Measurements from ENCODE around the gene PCBD2.
A peak's percentile ranks its signal among the peaks of the same experiment; 100 is the strongest.
"Not testable (repeated sequence)": the region's sequence is repeated elsewhere in the genome, so short reads cannot be mapped to it uniquely, and the experiment has no call there.

Gene PCBD2

DNA sequence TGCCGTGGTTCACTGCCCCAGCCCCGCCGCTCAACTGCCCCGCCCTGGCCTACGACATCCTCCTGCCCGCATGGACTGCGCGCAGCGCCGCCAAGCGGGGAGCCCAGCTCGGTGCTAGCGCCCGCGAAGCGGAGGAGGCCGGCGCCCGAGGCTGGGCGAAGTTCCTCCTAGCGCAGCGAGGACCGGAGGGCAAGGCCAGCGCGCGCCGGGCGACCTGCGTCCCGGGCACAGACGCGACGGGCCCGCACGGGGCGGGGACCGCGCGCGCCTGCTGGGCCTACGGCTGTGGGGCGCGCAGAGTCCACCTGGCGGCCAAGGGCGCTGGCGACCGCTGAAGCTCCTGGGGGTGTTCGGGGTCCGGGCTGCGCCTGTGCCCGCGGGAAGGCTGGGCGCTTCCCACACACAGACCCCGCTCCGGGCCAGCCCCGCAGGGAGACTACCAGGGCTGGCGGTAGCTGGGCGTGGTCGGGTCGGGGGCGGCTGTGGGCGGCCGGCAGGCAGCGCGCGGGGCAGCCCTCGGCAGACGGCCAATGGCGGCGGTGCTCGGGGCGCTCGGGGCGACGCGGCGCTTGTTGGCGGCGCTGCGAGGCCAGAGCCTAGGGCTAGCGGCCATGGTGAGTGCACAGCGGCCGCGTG lies at the start of gene PCBD2:
PCBD2 (plus strand) TSS at position 522 of the 636 bp plus-strand sequence; CDS start at position 531, 9 bp downstream.
- peak; percentile 83 for DNase-seq (ENCODE audit: low read depth, low spot score)

DNA sequence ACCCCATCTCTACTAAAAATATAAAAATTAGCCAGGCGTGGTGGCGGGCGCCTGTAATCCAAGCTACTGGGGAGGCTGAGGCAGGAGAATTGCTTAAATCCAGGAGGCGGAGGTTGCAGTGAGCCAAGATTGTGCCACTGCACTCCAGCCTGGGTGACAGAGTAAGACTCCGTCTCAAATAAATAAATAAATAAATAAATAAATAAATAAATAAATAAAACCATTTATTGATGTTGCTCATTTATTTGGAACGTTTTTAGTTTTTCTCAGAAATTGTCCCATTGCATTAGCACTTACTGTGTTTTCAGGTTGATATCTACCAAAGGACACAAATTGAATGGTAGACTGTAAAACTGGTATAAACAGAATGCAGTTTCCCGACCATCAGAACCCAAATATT lies 48.5 kb upstream of the PCBD2 start:
- not testable (repeated sequence) for DNase-seq (ENCODE audit: low read depth, low spot score)

DNA sequence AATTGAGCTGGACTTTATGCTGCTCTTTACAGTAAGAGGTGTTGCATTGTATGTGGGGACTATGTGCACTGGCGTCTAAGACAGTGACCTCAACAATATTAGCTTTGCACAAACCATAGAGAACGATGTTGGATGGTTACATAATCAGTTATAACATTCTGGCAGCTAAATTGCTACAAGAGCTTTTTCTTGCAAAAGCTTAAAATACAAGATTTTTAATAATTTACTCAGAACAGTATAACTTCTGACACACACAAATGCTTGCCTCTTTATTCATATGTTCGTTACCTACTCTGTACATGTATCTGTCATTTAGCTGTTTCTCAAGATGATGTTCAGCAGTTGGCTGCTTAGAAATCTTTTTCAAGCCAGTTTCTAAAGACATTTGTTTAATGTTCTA lies 47.5 kb upstream of the PCBD2 start:
- DNase-seq (ENCODE audit: low read depth, low spot score), result no peak

DNA sequence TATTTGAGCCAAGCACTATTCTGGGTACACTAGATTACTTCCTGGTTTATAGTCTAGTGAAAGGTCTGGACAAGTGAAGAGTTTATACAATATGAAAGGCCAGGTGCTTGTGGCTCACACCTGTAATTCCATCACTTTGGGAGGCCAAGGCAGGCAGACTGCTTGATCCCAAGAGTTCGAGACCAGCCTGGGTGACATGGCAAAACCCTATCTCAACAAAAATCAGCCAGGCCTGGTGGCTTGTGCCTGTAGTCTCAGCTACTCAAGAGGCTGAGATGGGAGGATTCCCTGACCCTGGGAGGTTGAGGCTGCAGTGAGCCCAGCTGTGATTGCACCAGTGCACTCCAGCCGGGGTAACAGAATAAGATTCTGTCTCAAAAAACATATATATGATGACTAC lies 40.2 kb upstream of the PCBD2 start:
- no peak for DNase-seq (ENCODE audit: low read depth, low spot score)

DNA sequence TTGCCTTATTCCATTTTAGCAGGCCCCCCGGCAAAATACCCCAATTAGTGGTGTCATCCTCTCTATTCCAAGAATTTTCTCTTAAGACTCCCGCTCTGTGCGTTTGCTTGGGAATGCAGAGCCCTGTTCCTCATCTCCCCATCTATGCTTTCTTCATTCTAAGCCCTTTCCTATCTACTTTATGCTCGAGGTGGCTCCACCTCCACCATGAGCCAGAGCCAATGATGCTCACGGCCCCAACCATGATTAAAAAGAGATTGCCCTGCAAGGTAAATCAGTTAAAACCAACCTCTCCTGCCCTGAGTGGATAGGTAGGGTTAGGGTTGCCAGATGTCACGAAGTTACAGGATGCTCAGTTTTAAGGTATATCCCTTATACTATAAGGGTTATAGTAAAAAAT lies 31.4 kb upstream of the PCBD2 start:
- DNase-seq (ENCODE audit: low read depth, low spot score), result no peak

DNA sequence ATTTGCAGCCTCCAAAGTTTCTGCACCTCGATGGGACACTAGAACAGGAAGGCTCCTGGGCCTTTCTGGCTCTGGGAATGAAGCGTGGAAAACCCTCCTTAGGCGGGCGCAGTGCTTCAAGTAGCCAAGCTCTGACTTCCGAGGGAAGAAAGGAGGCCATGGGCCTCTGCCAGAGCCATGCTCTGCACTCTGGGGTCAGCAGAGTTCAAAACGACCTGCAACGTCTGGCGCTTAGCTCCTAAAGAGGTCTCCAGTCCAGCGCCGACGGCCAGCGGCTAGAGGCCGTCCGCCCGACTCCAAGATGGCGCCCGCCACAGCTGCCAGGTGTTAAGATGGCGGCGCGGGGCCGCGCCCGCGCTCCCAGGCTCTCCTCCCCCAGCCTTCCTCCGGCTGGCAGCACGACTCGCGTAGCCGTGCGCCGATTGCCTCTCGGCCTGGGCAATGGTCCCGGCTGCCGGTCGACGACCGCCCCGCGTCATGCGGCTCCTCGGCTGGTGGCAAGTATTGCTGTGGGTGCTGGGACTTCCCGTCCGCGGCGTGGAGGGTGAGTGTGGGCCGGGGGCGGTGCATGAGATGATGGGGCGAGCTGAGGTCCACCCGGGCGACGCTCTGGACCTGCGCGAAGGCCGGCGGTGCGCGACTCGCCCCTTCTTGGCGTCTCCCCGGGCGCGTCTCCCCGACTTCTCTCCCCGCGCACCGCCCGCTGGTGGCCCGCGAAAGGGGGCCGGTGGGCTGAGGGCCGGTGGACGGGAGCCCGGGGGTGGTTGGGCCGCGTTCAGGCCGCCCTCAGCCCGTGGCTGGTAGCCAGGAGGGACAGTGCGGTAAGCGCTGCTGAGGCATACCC lies 30.7 kb upstream of the PCBD2 start, which contains the start of gene TXNDC15:
TXNDC15 (plus strand) TSS at position 385 of the 844 bp plus-strand sequence; CDS start at position 442, 57 bp downstream.
- peak; percentile 49 for DNase-seq (ENCODE audit: low read depth, low spot score)

DNA sequence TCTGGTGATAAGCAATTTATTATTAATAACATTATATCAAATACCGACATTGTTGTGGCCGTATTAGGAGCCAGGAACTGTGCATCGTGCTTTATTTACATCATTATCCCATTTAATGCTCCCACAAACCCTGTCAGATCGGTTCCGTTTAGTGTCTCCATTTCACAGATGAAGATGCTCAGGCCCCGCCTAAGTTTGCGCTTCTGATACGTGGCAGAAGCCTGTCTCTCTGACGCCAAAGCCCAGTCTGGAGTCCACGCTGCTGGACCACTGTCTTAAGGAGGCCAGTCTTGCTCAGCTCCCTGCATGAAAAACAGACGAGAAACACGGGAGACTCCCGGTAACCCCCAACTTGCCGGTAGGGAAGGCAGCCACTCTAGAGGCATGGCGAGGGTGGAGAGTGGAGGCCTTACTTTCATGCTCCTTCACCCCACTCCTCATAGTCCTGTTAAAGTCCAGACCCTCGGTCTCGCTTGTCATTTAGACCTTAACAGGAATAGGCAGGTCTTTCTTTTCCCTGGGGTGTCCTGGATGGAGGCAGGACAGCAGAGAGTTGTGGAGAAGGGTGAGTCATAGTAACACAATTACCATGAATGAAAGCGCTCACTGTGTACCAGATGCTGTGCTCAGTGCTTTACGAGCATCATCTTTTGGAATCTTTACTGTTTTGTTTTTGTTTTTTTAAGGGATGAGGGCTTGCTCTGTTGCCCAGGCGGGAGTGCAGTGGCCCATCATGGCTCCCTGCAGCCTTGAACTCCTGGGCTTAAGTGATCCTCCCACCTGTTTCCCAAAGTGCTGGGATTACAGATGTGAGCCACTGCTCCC lies 29.9 kb upstream of the PCBD2 start:
- DNase-seq (ENCODE audit: low read depth, low spot score), result no peak

DNA sequence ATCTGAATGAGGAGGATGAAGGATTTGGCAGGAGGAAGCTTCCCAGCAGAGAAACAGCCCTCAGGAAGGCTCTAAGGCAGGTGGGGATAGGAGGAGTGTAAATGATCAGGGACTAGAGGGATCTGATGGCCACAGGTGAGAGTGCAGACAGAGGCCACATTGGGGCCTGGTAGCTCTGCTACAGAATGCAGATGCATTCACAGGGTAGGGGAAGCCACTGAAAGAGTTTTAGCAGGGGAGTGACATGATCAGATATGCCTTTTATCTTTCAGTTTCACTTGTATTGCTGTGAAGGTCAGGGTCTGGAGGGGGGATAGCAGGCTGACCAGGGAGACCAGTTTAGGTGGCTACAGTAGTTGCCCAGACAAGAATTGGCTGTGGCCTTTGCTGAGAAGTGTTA lies 27.8 kb upstream of the PCBD2 start:
- DNase-seq (ENCODE audit: low read depth, low spot score), result no peak

DNA sequence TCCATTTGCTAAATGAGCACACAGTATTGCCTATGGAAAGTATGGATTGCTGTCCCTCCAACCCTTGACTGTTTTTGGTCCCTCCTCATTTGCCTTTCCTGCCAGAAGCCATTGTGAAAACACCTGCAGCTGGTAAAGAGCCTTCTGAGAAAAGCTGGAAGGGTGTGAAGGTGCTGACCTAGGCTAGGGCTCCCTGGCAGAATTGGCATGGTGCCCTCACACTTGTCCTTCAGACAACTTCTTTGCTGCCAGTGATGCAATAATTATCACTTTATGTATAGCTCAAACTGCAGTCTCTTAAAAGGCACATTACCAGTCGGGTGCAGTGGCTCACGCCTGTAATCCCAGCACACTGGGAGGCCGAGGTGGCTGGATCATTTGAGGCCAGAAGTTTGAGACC lies 26.5 kb upstream of the PCBD2 start:
- no peak for DNase-seq (ENCODE audit: low read depth, low spot score)

DNA sequence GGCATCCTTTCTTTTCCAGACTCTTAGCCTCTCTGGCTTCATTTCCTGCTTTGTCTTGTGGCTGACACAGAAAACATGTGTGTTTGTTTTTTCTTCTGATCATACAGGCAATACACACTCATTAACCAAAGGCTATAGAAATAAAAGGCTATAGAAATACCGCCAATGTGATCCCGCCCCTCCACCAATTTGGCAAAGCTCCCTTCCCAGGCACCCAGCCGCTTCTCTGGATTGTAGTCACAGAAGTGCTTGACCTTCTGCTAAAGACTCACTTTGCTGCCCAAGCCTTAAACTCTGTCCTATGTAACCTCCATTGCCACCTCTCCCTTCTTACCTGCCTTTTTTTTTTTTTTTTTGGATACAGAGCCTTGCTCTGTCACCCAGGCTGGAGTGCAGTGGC lies 25.5 kb upstream of the PCBD2 start:
- no peak for DNase-seq (ENCODE audit: low read depth, low spot score)

DNA sequence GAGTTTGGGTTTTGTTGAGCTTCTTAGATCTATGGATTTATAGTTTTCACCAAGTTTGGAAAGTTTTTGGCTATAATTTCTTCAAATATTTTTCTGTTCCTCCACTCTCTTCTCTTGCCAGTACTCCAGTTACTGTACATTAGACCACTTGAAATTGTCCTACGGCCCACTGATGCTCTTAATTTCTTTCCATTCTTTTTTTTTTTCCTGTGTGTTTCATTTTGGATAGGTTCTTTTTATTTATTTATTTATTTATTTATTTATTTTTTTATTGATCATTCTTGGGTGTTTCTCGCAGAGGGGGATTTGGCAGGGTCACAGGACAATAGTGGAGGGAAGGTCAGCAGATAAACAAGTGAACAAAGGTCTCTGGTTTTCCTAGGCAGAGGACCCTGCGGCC lies 24.0 kb upstream of the PCBD2 start:
- not testable (repeated sequence) for DNase-seq (ENCODE audit: low read depth, low spot score)

DNA sequence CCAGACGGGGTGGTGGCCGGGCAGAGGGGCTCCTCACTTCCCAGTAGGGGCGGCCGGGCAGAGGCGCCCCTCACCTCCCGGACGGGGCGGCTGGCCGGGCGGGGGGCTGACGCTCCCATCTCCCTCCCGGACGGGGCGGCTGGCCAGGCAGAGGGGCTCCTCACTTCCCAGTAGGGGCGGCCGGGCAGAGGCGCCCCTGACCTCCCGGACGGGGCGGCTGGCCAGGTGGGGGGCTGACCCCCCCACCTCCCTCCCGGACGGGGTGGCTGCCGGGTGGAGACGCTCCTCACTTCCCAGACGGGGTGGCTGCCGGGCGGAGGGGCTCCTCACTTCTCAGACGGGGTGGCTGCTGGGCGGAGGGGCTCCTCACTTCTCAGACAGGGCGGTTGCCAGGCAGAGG lies 23.2 kb upstream of the PCBD2 start:
- DNase-seq (ENCODE audit: low read depth, low spot score), result not testable (repeated sequence)

DNA sequence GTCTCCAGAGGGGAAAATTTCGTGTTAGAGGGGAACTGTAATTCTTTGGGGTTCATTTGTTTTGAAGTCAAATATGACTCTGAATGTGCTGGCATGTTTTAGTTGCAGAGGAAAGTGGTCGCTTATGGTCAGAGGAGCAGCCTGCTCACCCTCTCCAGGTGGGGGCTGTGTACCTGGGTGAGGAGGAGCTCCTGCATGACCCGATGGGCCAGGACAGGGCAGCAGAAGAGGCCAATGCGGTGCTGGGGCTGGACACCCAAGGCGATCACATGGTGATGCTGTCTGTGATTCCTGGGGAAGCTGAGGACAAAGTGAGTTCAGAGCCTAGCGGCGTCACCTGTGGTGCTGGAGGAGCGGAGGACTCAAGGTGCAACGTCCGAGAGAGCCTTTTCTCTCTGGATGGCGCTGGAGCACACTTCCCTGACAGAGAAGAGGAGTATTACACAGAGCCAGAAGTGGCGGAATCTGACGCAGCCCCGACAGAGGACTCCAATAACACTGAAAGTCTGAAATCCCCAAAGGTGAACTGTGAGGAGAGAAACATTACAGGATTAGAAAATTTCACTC lies 17.3 kb upstream of the PCBD2 start:
- no peak for DNase-seq (ENCODE audit: low read depth, low spot score)

DNA sequence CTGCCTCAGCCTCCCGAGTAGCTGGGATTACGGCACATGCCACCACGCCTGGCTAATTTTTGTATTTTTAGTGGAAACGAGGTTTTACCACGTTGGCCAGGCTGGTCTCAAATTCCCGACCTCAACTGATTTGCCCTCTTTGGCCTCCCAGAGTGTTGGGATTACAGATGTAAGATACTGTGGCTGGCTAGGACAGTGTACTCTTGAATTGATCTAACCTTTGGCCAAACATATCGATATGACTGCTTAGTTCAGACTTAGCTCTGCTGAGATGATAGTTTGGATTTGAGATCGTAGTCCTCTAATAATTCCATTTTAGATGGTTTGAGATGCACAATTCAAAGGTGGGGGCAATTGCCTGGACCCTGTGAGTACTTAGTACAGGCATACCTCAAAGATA lies 15.6 kb upstream of the PCBD2 start:
- no peak for DNase-seq (ENCODE audit: low read depth, low spot score)

DNA sequence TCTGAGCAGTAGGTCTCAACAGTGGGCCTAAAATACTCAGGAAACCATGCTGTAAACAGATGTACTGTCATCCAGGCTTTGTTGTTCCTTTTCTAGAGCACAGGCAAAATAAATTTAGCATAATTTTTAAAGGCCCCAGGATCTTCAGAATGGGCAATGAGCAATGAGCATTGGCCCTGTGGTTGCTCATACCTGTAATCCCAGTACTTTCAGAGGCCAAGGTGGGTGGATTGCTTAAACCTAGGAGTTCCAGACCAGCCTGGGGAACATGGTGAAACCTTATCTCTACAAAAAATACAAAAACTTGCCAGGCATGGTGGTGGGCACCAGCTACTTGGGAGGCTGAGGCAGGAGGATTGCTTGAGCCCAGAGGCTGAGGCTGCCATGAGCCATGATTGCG lies 13.5 kb upstream of the PCBD2 start:
- DNase-seq (ENCODE audit: low read depth, low spot score), result no peak

DNA sequence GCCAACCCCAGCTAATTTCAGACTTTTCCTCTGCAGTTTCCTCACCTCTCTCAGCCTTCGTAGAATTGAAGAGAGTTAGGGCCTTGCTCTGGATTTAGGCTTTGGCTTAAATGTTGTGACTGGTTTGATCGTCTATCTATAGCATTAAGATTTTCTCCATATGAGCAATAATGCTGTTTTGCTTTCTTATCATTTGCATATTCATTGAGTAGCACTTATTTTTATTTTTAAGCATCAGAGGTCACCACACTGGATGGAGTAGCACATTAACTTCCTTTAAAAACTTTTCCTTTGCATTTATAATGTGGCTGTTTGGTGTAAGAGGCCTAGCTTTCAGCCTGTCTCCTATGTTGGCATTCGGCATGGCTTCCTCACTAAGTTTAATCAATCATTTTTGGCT lies 12.6 kb upstream of the PCBD2 start:
- no peak for DNase-seq (ENCODE audit: low read depth, low spot score)

DNA sequence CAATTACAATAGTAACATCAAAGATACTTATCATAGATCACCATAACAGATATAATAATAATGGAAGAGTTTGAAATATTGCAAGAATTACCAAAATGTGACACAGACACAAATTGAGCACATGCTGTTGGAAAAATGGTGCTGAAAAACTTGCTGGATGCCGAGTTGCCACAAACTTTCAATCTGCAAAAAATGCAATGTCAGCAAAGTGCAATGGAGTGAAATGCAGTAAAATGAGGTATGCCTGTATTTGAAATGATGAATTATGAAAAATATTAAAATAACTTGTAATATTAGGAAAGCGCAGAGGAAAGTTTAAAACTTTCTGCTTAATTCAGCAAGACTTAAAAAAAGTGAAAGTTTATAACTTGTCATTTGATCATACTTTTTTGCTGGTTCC lies 12.0 kb upstream of the PCBD2 start:
- no peak for DNase-seq (ENCODE audit: low read depth, low spot score)

DNA sequence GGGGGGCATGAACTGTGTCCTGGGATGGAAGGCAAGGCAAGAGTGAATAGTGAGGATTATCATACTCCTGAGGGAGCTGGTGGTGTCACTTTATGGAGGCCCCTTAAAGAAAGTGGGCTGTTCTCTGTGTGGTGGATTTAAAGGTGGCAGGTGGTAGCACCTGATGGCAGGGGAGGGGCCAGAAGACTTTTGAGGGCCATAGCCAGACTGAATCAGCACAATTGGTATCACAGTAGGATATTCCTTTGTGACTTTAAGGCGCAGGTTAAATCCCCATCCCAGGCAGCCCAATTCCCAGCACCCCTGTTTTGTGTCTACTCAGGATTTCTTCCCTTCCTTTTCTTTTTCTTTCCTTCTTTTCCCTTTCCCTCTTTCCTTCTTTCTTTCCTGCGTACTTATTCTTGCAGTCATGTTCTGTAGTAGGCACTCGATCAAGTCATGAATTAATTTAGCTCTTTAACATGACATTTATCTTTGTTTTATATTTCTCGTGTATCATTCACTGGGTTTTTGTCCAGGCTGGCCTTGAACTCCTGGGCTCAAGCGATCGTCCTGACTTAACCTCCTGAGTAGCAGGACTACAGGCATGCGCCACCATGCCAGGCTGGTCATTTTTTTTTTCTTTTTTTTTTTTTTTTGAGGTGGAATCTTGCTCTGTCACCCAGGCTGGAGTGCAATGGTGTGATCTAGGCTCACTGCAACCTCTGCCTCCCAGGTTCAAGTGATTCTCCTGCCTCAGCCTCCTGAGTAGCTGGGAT lies 11.0 kb upstream of the PCBD2 start:
- no peak for DNase-seq (ENCODE audit: low read depth, low spot score)

DNA sequence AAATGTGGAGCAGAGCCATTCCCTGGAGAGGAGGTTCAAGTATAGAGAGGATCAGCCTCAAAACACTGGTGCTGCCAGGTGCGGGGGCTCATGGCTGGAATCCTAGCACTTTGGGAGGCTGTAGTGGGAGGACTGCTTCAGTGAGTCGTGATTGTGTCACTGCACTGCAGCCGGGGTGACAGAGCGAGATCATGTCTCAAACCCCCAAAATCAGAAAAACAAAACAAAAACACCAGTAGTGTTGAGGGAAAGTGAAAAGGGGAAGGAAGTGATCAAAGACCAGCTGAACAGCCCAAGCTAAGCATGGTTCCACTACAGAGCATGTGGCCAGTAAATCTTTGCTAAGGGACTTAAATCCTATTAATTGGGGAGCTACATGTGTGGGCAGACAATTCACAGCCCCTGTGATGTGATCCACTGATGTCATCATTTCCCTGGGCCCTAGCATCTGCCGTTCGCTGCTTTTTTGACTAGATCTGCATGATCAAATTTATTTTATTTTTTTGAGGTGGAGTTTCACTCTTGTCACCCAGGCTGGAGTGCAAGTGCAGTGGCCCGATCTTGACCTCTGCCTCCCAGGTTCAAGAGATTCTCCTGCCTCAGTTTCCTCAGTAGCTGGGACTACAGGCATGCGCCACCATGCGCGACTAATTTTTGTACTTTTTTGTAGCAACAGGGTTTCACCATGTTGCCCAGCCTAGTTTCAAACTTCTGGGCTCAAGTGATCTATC lies 2.7 kb upstream of the PCBD2 start:
- DNase-seq (ENCODE audit: low read depth, low spot score), result no peak

DNA sequence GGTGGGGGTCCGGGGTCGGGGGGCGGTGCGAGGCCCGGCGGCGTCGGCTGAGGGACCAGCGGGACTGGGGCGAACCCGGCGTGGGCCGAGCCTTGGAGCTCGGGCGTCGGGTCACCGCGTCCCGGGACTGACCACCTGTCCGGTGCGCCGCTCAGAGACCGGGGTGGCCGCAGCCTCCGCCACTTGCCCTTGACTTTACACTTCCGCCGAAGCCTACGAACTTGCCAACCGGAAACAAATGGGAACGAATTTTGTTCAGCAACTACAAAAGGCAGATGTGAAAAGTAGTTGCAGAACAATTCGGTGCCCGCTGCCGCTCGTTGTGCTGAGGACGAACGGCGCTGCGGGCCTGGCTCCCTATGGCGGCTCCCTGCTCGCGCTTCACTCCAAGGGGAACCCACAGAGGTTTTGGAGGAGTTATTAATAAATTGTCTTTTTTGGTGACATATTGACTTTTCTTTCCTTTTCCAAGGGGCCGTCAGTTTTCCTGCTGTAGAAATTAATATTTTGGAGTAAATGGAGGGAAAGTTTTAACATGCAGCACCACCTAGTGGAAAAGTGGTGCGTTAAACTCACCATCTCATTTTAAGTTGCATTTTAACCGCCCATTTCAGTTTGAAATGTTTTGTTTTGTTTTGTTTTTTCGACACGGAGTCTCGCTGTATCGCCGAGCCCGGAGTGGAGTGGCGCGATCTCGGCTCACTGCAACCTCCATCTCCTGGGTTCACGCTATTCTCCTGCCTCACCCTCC lies 490 bp downstream of the PCBD2 start:
- peak; percentile 14 for DNase-seq (ENCODE audit: low read depth, low spot score)
